Upper lobe of right lung (tissue), 1 donor: ENCODE measurements around the gene DIO1. TPM values are rescaled to one million over a fixed set of nuclear protein-coding genes. Genes with fewer than 3 reads are reported as not detected.

Experiments used
- ATAC-seq: fragments of 200-7000 bp; cut with Tn5 transposase; one replicate; pipeline ENCODE4 v1.9.1; 2020; ENCODE audit warnings: mild to moderate bottlenecking, moderate library complexity
- DNase-seq: peaks from one replicate; pipeline ENCODE4 v3.0.0-alpha.2; 2020
- H3K27ac ChIP-seq: fragments of 200-600 bp; one replicate; pipeline ENCODE4 v1.8.0; 2022
- H3K27me3 ChIP-seq: fragments of 200-600 bp; one replicate; pipeline ENCODE4 v1.8.0; 2022; ENCODE audit warnings: mild to moderate bottlenecking
- H3K36me3 ChIP-seq: fragments of 200-600 bp; one replicate; pipeline ENCODE4 v1.8.0; 2022
- H3K4me1 ChIP-seq: fragments of 200-600 bp; one replicate; pipeline ENCODE4 v1.8.0; 2022
- H3K4me3 ChIP-seq: fragments of 200-600 bp; one replicate; pipeline ENCODE4 v1.8.0; 2022; ENCODE audit warnings: mild to moderate bottlenecking
- H3K9me3 ChIP-seq: fragments of 200-600 bp; one replicate; pipeline ENCODE4 v1.8.0; 2022
- intact Hi-C: fragments of 100-400 bp; cut with DNase I; formaldehyde crosslinking; loops from one replicate; pipeline ENCODE4 v1.11.0; 2022
- total RNA-seq: library from RNA; stranded (reverse); fragmentation: NEBNext Ultra II Directional; extraction: Animal tissue kit (Norgen Biotek cat#: 25700); gene quantifications from one replicate; pipeline ENCODE4 v1.2.1, GENCODE V29; 2021
- TF ChIP-seq, protein P1 (sequence below): fragments of 200-600 bp; IDR thresholded peaks from one replicate; pipeline ENCODE4 v1.8.0; 2022; ENCODE audit warnings: antibody characterized with exemption
- donor health status: DM: no; HTN: yes; CAD: no; lungs with severe emphysema.

The DIO1 gene
- total RNA-seq, 1 donor from 2014 or later = not detected

DNA sequence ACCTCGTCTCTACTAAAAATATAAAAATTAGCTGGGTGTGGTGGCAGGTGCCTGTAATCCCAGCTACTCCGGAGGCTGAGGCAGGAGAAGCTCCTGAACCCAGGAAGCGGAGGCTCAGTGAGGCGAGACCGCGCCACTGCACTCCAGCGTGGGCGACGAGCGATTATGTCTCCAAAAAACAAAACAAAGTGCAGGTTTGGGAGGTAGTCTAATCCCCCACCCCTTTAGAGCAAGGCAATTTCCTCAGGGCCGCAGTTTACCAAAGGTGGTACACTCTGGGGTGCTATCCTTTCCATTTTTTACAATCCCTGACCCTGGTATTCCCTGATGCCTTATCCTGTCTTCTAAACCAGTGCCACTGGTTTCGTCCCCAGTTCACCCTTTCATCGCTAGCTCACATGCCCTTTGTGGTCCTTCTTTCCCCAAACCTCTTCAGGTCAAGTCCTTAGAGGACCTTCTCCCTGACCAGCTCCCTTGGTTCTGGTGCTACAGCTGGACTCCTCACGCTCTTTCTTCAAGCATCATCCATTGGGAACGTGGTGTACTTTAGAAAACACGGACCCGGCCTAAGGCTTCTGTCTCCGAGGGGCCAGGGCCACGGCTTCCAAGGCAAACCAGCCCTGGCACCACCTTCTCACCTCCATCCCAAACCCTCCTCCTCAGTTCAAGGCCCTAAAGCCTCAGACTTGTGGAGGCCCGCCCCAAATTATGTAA is 50.6 kb downstream of the DIO1 start:
- intact Hi-C loops = no loop called here
- H3K4me3 ChIP-seq = peak overlapping the region; percentile 87
- peaks cover 25% of the 10 kb centered on the region for H3K4me1 ChIP-seq
- no peaks in the 10 kb centered on the region for H3K9me3 ChIP-seq
- DNase-seq (no peak), ATAC-seq (no peak)
- TF ChIP-seq, protein P1, sequence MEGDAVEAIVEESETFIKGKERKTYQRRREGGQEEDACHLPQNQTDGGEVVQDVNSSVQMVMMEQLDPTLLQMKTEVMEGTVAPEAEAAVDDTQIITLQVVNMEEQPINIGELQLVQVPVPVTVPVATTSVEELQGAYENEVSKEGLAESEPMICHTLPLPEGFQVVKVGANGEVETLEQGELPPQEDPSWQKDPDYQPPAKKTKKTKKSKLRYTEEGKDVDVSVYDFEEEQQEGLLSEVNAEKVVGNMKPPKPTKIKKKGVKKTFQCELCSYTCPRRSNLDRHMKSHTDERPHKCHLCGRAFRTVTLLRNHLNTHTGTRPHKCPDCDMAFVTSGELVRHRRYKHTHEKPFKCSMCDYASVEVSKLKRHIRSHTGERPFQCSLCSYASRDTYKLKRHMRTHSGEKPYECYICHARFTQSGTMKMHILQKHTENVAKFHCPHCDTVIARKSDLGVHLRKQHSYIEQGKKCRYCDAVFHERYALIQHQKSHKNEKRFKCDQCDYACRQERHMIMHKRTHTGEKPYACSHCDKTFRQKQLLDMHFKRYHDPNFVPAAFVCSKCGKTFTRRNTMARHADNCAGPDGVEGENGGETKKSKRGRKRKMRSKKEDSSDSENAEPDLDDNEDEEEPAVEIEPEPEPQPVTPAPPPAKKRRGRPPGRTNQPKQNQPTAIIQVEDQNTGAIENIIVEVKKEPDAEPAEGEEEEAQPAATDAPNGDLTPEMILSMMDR = no peak
- no peaks in the 10 kb centered on the region for H3K27me3 ChIP-seq
- no peaks in the 10 kb centered on the region for H3K36me3 ChIP-seq
- peak overlapping the region; percentile 75 for H3K27ac ChIP-seq

DNA sequence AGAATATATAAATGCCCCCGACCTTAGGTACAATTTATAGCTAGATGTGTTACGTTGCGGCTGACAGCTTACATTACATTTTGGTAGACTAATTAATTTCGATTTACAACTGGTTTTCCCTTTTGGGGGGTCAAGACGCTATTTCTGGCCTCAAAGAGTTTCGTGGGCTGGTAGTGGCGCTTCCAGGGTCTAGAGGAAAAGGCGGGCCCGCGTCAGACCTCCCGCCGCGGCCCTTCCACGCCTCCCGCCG is 51.1 kb downstream of the DIO1 start:
- ATAC-seq (no peak), DNase-seq (no peak)
- intact Hi-C loops = no loop called here
- TF ChIP-seq, protein P1 = no peak
- peak overlapping the region; percentile 87 for H3K4me3 ChIP-seq
- no peaks in the 10 kb centered on the region for H3K27me3 ChIP-seq
- no peaks in the 10 kb centered on the region for H3K9me3 ChIP-seq
- no peaks in the 10 kb centered on the region for H3K36me3 ChIP-seq
- H3K27ac ChIP-seq = peak overlapping the region; percentile 75
- peaks cover 25% of the 10 kb centered on the region for H3K4me1 ChIP-seq

DNA sequence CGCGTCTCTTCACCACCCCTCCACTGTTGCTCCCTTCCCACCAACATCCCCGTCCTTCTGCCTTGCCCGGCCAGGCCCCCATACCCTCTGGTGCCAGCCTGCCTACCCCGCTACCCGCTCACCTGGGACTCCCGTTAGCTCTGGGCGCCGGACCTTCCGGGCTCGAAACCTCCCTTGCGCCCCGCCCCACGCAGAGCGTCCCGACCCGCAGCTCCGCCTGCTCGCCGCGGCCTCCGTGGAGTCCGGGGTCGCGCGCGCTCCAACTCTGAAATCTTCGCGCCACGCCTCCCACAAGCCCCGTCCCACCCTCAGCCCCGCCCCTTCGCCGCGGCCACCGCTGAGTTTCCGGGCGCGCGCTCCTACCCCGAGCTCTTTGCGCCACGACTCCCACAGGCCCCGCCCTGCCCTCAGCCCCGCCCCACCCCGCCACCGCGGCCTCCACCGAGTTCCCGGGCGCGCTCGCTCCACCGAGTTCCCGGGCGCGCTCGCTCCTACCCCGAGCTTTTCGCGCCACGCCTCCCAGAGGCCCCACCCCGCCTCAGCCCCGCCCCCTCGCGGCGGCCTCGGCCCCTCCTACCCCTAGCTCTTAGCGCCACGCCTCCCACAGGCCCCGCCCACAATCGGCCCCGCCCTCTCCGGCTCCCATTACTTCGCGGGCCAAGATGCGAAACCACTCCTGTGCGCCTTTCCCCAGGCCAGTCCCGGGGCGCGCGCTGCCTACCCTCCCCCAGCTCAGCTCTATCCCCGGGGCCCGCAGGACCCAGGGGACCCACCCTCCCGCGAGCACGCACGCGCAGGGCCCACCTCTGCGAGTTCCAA is 51.7 kb downstream of the DIO1 start, which contains the start of gene IFT25:
TSS of gene IFT25 (minus strand) at position 267 of the 819 bp plus-strand sequence. CDS start 5,617 bp downstream, outside the sequence.
- ATAC-seq = peak; percentile 95
- peaks cover 25% of the 10 kb centered on the region for H3K4me1 ChIP-seq
- H3K27me3 ChIP-seq = no peaks in the 10 kb centered on the region
- intact Hi-C loops = no loop called here
- peak within 1 kb of the TSS; percentile 82 for H3K27ac ChIP-seq
- DNase-seq = peak; percentile 99
- no peaks in the 10 kb centered on the region for H3K36me3 ChIP-seq
- TF ChIP-seq, protein P1 = no peak
- peak within 1 kb of the TSS; percentile 87 for H3K4me3 ChIP-seq
- no peaks in the 10 kb centered on the region for H3K9me3 ChIP-seq

DNA sequence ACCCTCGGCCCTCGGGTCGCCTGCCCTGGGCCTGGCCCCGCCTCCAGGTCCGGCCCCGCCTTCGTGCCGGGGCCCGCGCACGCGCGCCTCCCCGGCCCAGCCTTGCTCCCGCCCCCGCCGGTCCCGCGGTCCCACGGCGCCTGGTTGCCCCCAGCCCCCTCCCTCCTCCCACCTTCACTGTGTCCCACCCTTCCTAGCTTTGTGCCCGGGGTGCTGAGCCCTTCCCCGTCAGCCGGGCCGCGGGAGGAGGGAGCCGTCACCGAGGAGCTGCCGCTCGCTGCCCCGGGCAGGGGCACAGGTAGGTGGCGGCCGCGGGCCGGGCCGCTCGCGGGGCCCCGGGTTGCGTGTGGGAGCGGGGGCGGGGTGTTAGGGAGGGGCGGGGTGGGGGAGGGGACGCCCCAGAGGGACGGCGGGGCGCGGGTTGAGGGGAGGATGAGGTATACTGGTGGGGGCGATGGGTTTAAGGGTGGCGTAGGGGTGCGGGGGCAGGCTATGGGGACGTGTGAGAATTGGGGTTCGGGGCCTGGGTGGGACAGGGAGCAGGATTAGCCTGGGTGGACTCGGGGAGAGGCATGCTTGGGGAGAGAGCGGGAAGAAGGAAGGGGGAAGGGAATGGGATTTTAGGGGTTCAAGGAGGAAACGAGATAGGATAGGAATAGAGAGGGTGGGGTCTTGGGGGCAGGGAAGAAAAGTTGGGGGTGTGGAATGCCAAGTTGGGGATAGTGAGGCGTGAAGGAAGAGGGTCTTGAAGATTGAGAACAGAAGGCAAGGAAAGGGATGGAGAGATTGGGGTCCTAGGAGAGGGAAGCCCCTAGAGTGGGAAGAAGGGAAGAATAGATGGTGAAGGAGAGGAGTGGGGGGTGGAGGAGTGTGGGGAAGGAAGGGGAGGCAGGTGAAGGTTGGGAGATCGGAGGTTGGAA is 52.5 kb downstream of the DIO1 start, which contains the start of gene LRRC42:
TSS of gene LRRC42 (plus strand) at position 99 of the 920 bp plus-strand sequence. CDS start 5,650 bp downstream, outside the sequence.
- ATAC-seq (peak; percentile 87), DNase-seq (no peak)
- intact Hi-C loops = no loop called here
- TF ChIP-seq, protein P1 = peak; percentile 12
- peaks cover 25% of the 10 kb centered on the region for H3K4me1 ChIP-seq
- no peaks in the 10 kb centered on the region for H3K9me3 ChIP-seq
- H3K36me3 ChIP-seq = peaks cover under 1% of the 10 kb centered on the region
- H3K27ac ChIP-seq = peak within 1 kb of the TSS; percentile 82
- no peaks in the 10 kb centered on the region for H3K27me3 ChIP-seq
- peak within 1 kb of the TSS; percentile 87 for H3K4me3 ChIP-seq

DNA sequence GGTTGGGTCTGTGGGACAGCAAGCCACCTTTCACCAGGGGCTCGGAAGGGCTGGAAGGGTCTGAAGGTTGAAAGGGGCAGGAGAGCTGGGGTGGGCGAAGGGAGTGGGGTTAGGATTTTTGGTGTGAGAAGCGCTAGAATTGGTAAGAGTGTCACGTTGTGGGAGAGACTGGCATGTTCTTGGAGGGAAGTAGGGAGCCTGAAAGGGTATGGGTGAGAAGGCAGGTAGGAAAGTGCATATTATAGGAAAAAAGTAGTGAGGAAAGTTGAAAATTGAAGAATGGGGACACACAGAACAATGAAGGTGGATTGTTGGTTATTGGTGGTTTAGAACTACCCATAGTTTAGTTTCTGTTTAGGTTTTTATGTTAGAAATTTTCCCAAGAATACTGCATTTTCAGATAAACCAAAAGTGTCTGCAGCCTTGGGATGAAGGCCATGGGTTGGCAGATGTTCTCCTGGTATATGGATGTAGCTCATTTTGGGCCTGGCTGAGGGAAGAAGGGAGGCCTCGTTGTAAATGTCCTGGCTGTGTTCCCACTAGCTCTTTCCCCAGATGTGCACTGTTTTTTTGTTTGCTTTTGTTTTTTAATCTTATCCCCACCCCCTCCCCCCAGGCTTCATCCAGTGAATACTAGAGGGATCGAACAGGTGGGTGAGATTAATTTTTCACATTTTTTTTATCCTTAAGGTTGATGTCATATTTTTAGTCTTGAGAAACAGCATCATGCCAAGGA is 53.4 kb downstream of the DIO1 start:
- Histone ChIP-seq H3K27me3 (no peaks in the 10 kb centered on the region), H3K36me3 (peaks cover 9% of the 10 kb centered on the region), H3K27ac (no peak overlapping the region), H3K4me3 (peak overlapping the region; percentile 87), H3K9me3 (no peaks in the 10 kb centered on the region), H3K4me1 (peaks cover 25% of the 10 kb centered on the region)
- ATAC-seq (no peak), DNase-seq (no peak)
- intact Hi-C loops = no loop called here
- TF ChIP-seq, protein P1 = no peak
